GM21786 (cell line): Measurements from ENCODE around the gene PHC1.
"Not testable (repeated sequence)": the region's sequence is repeated elsewhere in the genome, so short reads cannot be mapped to it uniquely, and the experiment has no call there.

Experiments
- ATAC-seq: cut with Tn5 transposase; IDR thresholded peaks from one replicate; pipeline ENCODE4 v1.9.1; 2021; ENCODE audit not compliant: unreplicated experiment

PHC1 gene

DNA sequence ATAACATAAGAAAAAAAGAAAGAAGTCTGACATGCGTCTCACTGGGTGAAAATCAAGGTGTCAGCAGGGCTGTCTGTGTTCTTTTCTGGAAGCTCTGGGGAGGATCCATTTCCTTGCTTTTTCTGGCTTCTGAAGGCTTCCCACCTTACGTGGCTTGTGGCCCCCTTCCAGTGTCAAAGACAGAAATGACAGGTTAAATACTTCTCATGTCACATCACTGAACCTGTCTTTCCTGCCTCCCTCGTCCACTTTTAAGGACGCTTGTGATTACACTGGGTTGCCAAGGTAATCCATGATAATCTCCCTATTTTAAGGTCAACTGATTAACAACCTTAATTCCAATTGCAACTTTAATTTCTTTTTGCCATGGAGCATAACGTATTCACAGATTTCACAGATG is 4.6 kb upstream of the PHC1 start:
- no peak for ATAC-seq

DNA sequence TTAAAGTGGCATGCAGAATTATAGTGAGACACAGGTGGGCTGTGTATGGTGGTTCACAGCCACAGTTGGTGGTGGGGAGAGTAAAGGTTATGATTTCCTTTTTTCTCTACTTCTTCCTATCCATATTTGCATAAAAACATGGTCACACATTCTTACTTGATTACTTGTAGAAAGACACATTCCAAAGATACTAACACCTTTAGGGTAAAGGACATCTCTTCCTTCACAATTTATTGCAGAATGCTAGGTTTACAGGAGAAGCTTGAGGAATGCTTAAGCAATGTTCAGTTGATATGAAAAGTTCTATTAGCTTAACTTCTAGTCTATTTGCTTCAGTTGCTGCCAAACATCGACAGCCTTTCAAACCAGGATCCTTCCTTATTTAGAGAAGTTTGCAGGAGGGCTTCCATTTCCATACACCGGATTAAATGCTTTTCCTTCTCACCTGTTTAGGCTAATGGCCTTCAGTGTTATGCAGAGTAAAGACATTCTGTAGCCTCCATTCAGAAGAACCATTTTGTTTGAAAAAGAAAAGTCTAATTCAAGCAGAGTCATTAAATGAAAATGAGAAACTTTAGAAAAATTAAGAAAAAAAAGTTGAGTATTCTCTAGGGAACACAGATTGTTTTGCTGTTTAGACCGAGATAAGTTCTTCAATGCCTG is 2.6 kb upstream of the PHC1 start:
- no peak for ATAC-seq

DNA sequence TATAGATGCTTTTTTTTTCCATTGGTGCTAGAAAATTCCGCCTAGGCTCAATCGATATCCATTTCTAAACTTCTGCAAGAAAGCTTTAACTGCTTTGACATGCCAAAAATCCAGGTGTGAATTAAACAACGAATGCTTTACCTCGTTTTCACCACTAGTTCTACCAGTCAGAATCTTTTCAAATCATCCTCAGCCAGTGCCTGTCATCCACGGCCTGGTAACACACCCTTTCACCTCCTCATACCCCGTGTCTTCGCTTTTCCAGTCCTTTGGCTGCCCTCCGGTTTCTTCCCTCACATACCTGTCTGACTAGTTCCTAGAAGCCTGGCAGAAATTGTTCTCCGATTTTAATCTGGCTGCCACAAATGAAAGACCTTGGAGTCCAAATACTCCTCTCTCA is 1.4 kb upstream of the PHC1 start:
- no peak for ATAC-seq

DNA sequence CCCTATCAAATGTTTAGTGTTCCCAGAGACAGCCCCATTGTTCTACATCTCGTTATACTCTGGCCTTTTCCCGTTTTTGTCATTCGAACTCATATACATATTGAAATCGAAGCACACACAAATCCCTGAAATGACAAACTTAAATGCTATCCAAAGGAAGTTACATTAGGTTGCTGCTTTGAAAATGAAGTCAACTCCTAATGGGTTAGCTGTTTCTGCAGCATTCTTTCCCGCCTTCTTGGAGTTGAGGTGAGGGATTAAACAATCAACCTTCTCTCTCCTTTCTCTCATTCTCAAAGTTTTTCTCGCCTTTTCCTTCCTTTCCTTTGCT is 642 bp upstream of the PHC1 start:
- no peak for ATAC-seq

DNA sequence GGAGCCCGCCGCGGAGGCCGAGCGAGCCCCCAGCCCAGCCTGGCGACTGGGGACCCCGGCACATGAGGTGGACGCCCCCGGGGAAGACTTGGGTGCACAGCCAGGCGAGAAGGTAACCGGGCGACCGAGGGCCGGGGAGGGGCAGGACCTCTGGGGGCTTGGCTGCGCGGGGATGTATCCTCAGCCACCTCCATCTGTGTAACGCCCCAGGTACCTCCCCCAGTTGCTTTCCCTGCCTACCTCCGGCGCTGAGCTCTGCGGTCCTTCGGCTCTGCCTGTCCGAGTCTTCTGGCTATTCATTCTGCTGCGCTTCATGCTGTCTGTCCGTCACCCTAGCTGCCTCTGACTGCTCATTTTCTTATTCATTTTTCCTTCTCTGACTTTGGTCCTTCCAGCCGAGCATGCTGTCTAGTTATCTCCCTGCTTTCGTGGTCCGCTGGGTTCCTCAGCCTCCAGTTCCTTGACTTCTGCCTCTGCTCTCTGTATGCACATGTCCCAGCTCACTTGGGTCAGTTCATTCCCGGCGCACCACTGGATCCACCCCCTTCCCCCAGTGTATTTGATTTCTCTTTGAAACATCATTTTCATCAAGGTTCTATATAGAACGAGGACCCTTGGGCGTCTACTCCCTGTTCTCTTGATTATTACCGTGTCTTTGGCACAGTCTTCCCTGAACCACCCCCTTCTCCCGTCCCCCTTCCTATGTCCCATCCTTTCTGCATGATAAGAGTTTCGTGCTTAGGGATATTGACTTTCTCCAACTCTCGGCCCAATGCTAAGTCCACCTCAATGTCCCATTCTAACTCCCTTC is 612 bp downstream of the PHC1 start:
- ATAC-seq = peak; percentile 71

DNA sequence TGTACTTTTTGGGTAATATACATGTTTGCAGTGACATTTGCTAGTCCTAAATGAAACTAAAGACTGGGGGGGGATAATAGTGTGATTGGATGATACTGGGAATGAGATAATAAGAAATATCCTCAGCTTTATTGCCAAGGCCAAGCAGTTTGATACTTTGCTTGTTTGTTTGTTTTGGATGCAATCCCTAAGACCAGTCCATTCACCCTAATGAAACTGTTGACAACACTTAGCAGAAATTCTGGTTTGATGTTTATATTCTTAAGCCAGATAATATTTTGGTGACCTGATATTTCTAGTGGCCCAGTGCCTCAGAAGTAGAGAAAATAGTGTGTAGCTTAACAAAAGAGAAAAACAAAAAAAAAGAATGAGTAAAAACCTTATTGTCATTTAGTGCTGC is 1.8 kb downstream of the PHC1 start:
- ATAC-seq = no peak

DNA sequence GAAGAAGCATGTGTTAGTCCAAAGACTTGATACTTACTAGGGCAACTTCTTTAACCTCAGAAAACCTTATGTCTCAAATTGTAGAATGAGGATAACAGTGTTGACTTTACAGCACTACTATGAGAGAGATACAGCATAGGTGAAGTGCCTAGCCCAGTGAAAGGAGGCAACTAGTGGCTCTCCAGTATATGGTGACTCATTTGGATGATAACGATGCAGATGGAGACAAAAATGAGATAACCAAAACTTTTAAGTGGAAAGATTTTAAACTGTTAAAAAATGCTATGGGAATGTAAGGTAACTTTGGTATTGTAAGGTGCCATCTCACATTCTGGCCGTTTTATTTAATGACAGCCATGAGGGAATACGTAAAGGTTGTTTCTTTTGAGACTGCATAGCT is 2.7 kb downstream of the PHC1 start:
- no peak for ATAC-seq

DNA sequence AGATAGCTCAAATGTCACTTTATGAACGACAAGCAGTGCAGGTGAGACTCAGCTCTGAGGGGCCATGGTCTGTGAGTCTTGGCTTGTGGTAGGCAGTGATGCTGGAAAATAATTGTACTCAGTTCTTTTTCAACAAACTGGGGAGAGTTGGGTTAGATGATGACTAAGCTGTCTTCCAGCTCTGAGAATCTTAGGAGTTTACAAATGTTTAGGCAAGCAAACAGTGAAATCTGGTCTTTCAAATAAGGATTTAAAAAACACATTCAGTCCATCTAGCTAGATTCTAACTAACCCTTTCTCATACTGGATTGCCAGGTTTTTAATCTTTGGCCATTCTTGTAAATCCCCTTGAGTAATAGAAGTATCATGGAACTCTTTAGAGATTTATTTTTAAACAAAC is 3.4 kb downstream of the PHC1 start:
- ATAC-seq = no peak

DNA sequence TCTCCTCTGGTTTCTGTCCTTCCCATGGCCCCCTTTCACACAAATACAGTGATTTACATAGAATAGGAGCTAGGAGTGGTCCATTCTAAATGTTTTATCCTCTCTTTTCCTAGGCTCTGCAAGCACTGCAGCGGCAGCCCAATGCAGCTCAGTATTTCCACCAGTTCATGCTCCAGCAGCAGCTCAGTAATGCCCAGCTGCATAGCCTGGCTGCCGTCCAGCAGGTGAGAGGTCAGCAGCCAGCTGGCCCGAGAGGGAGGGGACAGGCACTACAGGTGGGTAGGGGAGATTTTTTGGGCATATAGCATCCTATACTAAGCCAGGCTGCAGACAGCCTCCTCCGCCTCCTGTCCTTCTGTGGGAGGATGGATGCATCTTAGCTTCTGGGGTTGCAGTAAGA is 5.3 kb downstream of the PHC1 start:
- ATAC-seq = not testable (repeated sequence)

DNA sequence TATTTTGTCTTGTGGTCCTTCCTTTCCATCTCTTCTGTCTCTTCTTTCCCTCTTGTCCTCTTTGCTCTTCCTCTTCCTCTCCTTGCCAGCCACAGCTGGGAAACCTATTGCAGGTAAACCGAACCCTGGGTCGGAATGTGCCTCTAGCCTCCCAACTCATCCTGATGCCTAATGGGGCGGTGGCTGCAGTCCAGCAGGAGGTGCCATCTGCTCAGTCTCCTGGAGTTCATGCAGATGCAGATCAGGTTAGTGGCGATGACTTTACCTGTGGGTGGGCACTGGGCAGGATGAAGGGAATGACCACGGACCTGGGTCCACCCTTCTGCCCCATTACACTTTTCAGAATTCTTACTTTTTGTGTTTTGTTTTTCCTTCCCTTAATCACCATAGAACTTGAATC is 8.2 kb downstream of the PHC1 start:
- ATAC-seq = no peak

DNA sequence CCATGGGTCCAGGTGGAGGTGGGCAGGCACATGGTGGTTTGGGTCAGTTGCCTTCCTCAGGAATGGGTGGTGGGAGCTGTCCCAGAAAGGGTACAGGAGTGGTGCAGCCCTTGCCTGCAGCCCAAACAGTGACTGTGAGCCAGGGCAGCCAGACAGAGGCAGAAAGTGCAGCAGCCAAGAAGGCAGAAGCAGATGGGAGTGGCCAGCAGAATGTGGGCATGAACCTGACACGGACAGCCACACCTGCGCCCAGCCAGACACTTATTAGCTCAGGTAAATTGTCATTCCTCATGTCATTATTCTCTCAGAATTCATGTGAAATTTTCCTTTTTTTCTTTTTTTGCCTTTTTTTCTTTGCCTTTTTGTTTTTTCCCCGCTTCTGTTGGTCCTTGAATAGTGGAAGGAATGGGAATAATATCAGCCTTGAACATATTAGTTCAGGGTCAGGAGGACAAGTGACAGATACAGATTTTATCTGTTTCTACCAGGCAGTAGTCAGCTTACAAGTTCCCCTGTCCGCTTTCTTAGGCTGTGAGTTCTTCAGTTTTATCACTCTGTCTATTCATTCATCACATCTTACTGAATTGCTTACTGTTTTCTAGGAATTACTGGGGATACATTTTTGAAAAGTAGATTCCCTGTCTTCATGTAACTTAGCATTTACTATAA is 16.5 kb downstream of the PHC1 start:
- ATAC-seq = not testable (repeated sequence)

DNA sequence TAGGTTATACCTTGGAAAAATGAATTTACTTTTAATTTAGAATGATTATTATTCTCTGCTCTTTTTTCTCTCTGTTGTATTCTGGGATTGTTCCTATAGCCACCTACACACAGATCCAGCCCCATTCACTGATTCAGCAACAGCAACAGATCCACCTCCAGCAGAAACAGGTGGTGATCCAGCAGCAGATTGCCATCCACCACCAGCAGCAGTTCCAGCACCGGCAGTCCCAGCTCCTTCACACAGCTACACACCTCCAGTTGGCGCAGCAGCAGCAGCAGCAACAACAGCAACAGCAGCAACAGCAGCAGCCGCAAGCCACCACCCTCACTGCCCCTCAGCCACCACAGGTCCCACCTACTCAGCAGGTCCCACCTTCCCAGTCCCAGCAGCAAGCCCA is 18.2 kb downstream of the PHC1 start:
- ATAC-seq = not testable (repeated sequence)

DNA sequence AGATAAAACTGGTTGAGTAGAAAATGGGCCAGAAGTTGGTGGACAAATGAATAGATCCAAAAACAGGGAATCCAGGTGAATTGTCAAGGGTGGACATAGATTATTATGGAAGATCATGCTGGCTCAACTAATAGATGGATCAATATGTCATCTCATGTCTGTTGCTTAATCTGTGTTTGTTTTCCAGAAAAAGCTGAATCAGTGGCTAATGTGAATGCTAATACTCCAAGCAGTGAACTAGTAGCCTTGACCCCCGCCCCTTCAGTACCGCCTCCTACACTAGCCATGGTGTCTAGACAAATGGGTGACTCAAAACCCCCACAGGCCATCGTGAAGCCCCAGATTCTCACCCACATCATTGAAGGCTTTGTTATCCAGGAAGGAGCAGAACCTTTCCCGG is 19.8 kb downstream of the PHC1 start:
- not testable (repeated sequence) for ATAC-seq

DNA sequence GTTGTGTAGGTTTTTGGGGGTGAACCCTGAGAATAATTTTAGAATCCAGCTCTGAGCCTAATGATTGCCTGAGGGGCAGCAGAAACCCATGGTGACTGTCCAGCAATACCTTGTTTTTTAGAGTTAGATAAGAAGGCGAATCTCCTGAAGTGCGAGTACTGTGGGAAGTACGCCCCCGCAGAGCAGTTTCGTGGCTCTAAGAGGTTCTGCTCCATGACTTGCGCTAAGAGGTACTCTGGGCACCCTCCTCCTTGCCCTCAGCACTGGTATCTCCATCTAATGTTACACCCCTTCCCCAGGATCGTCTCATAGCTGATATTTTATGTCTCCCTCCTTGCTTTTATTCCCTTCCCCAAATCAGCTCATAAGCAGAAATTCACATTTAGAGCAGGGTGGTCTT is 22.4 kb downstream of the PHC1 start:
- no peak for ATAC-seq

DNA sequence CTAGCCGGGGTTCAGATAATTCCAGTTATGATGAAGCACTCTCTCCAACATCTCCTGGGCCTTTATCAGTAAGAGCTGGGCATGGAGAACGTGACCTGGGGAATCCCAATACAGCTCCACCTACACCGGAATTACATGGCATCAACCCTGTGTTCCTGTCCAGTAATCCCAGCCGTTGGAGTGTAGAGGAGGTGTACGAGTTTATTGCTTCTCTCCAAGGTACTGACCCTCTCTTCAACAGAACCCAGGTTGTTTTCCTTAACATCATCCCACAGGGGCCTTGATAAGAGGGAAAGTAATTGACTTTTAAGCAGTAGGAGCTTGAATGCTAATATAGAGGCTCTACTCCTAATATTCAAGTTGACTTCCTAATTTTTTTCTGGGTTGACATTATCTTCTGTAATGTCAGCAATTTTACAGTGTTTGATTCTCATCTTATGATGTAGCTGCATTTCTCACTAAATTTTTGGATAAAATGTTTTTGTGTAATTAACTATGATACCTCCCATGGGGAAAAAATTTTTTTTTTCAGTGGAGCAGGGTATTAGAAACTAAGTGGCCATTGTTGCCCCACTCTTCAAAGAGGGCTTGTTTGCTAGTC is 23.6 kb downstream of the PHC1 start:
- not testable (repeated sequence) for ATAC-seq

DNA sequence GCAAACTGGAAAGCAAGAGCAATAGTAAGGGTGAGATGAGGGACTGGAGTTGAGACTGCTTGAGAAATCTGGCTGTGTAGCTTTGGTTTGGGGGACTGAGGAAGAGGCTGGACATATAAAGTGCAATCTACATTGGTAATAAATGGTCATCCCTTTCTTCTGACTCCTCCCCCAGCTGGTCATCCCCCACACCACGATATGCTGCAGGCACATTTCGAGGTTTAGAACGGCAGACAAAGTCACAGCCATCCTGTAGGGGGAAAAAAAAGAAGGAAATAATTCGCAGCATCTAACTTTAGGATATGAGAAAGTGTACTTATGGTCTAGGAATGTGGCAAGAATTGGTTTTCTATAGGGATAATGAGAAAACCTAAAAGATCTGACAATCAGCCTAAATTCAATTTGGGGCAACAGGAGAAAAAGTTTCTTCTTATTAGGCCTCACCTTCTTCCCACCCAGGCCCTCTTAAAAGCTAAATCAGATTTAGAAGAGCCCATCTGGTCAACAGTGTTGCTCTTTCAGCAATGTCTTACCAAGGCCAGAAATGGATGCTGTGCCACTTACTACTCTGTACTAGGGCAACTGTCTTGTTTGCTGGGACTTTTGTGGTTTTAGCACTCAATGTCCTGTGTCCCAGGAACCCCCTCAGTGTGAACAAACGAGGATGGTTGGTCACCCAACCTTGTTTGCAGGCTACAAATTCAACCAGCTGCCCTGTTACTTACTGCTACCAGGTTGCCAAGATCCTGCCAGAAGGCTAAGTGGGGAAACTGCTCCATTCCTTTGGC is 27.6 kb downstream of the PHC1 start:
- ATAC-seq = no peak

DNA sequence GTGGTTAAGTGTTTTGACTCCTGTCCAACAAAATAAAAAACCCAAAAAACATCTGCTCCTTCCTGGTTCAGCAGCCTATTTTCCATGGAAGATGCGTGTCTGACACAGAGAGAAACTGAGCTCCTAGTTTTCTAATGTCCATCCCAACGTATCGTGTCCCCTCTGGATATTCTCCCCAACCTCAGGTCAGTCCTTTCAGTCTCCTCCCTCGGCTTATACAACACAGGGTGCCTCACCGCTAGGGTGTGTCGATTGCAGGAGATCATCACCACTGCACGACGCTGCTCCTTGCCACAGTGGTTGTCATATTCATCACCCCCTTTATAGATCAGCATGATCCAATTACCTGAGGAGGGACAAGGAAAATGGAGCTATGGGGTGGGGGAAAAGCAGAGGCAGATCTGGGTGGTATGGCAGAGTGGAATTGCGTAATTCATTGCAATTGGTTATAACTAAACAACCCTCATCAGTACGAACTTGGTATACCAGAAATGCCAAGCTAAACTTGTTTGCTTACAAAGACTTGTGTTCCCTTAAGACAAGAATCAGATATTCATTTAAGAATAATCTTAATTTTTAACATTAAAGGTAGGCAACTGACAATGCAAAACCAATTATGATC is 29.4 kb downstream of the PHC1 start:
- no peak for ATAC-seq

DNA sequence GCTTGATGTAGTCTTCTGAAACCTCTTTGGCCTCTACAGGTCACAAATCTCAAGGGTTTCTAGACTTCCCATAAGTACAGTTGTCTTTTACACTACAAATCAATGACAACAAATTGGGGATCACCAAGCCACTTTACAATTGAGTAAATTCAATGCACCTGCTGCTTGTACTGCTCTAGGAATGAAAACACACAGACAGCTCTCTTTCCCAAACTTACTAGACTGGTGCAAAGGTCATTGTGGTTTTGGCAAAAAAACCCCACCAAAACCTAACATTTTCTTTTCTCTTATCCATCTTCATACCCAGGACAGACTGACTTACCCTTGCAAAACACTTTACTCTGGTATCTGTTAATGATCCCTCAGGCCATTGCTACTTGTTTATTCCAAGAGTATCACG is 32.4 kb downstream of the PHC1 start:
- ATAC-seq = no peak

DNA sequence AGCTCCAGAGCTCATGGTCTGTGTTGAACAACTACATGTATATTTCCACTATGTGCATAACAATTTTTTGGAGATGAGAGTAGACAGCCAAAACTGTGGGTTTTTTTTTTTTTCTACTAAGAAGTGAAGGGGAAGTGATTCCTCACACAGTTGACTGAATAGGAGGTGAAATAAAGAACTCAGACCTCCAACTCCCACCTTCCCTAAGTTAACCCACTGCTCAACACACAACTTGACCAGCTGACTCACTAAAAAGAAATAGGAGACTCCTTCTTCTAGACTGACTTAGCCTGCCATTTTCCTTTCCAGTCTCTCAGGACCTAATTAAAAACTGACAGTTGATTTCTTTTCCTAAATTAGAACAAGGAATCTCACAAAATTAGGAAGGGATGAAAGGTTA is 33.4 kb downstream of the PHC1 start:
- ATAC-seq = no peak

DNA sequence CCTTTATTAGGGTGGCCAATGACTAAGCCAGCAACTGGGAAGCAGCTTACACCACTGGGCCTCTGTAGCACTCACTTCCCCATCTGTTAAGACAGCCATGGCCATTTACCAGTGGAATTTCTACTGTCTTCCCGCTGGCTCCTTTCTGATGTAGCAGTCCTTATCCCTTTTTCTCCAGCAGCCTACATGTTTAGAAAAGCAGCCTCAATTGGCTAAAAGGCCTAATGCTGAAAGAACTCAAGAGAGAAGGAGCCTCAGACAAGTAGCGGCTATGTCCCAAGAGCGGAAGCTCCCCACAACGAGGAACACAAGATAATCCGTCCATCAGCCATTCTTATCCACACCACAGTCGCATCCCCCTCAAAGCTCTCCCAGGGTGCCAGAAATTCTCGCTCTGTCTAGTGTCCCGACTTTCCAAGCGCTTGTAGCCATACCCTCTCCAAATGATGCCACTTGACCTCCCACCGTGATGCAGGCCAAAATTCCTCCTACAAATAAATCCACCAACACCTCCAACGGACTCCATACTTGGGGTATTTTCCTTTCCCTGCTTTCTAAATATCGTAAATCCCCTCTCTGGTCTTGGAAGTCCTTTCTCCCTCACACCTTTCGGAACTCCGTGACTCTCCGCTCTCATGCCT is 34.5 kb downstream of the PHC1 start:
- no peak for ATAC-seq
